ENCODE results near the gene ARMC6.
"Not testable (repeated sequence)": the region's sequence is repeated elsewhere in the genome, so short reads cannot be mapped to it uniquely, and the experiment has no call there.

Gene ARMC6

DNA sequence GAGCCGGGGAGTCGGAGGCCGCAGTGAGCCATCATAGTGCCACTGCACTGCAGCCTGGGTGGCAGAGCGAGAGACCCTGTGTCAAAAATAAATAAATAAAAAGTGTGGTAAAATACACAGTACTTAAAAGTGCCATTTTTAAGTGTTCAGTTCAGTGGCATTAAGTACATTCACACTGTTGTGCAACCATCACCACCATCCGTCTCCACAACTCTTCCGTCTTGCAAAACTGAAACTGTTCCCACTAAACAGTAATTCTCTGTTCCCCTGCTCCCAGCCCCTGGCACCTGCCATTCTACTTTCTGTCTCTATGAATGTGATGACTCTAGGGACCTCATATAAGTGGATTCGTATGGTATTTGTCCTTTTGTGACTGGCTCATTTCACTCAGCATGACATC lies 43.7 kb downstream of the ARMC6 start:
- DNase-seq = no peak

DNA sequence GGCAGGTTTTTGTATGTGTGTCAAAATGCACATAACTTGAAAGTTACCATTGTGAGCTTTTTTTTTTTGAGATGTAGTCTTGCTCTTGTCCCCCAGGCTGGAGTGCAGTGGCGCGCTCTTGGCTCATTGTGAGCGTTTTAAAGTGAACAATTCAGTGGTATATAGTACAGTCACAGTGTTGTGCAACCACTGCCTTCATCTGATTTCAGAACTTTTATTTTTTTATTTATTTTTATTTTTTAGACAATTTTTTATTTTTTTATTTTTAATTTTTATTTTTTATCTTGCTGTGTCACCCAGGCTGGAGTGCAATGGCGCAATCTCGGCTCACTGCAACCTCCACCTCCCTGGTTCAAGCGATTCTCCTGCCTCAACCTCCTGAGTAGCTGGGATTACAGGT lies 45.4 kb downstream of the ARMC6 start:
- no peak for DNase-seq

DNA sequence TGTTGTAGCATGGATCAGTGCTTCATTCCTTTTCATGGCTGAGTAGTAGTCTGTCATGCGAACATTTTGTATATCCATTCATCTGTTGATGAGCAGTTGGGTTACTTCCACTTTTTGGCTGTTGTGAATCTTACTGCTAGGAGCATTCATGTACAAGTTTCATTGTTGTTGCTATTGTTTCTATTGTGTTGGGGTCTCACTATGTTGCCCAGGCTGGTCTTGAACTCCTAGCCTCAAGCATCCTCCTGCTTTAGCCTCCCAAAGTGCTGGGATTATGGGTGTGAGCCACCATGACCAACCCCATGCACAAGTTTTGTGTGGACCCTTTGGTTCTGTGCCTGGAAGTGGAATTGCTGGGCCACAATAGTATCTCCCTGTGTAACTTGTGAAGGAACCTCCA lies 46.2 kb downstream of the ARMC6 start:
- DNase-seq = no peak

DNA sequence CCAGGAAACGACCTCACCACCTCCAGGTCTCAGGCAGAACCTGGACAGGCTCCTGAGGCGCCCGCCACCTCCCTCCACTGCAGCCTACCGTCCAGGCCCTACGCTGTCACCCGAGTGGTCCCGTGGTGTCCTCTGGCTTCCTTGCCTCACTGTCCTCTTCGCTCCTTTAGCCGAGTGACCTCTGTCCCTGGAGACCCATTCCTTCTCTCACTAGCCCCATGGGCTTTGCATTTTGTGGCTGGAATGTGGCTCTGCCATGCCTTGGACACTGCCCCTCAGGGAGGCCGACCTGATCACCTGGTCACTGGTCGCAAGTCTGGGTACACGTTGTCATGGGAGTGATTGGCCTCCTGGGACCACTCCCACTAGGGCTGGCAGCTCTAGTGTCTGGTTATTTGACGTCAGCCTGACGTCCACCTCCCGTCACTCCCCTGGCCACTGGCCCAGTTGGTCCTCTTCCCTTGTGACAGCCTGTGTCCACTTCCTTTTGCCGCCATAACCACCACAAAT lies 48.3 kb downstream of the ARMC6 start:
- no peak for DNase-seq

DNA sequence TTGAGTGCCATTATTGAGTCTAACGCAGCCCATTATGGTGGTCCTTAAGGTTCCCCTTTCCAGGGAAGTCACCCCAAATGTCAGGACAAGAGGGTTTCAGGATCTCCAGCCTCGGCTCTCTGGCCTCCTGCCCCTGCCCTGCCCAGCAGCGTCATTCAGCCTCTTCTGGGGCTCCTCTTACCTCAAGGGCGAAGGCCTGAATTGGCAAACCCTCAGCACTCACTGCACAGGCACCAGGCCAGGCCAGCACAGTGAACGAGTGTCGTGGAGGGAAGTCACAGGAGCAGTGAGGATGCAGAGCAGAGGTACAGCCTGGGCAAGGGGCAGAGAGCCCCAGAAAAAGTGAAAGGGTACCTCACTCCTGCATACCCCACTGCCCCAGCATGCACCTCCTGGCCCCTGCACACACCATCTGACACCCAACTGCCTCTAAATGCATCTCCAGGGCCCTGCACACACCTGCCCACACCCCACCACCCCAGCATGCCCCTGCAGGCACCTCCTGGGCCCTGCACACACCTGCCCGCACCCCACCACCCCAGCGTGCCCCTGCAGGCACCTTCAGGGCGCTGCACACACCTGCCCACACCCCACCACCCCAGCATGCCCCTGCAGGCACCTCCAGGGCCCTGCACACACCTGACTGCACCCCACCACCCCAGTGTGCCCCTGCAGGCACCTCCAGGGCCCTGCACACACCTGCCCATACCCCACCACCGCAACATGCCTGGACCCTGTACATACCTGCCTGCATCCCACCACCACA lies 50.2 kb downstream of the ARMC6 start:
- DNase-seq = no peak

DNA sequence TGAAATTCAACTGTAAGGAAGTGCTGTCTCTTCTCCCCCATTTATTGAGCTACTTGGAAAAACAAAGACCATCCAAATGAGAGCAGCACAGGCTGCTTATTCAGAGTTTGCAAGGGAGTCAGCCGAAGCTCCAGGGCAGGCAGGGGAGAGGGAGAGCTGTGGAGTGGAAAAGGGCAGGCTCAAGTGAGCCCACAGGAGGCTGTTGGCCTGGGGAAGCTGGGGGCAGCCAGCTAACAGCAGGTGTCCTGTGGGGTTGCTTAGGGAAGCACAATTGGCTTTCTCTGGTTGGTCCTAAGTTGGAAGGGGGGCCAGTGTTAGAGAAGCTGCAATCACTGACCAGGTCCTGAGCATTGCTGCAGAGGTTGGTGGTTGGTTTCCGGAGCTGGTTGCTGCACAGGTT lies 54.3 kb downstream of the ARMC6 start:
- DNase-seq = no peak

DNA sequence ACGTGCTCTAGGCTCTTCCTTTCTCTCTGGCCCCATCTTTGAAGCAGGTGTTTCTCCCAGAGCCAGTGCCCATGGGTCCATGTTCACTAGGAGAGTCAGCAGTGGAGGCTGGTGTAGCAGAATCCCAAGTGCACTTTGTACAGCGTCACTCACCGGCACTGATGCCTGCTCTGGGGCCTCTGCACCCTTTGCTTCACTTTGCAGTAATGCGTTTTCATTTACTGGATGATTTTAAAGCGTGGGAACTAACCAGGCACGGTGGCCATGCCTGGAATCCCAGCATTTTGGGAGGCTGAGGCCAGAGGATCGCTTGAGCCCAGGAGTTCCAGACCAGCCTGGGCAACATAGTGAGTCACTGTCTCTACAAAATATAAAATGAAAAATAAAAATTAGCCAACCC lies 61.1 kb downstream of the ARMC6 start:
- no peak for DNase-seq

DNA sequence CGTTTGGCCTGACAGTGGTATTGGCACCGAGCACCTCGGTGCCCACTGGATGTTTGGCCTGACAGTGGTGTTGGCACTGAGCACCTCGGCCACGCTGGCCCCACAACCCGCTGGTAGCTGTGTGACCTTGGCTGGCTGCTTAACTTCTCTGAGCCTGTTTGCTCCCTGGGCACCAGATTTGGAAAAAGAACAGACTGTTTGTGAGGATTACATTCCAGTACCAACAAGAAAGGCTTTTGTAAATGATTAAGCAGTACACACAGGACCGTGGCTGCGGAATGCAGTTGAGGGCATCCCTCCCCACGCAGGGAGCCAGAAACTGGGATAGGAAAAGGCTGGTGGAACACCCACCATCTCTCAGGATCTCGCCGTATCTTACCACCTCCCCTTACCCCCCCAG lies 62.3 kb downstream of the ARMC6 start:
- DNase-seq = no peak

DNA sequence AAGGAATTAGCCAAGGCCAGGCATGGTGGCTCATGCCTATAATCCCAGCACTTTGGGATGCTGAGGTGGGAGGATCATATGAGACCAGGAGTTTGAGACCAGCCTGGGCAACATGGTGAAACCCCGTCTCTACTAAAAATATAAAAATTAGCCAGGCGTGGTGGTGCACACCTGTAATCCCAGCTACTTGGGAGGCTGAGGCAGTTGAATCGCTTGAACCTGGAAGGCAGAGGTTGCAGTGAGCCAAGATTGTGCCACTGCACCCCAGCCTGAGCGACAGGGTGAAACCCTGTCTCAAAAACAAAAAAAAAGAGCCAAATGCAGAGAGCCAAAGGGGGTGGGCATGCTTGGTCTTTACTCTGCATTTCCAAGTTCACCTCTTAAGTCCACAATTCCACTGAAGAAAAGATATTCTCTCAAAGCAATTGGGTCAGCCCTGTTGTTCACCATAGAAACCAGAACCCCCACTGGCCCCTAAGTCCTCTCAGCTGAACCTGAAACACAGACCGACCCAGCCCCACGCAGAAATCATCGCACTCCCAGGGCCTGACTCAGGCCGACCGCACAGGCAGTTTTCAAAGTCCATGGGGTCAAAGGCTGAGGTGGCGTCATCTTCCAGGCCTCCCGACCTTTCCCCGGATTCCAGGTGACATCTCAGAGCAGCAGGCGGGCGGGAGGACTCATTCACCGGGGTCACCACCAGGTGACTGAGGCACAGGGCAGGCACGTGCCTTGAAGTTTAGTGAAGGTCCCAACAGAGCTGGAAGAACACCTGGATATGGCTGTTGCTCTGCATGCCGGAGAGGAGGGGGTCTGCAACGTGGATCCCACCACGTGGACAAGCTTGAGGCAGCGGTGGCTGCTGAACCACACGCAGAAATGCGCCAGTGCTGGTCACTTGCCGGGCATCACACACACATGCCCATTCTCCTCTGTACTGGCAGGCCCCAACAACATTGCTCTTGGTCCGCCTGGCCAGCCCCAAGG lies 63.5 kb downstream of the ARMC6 start:
- no peak for DNase-seq

DNA sequence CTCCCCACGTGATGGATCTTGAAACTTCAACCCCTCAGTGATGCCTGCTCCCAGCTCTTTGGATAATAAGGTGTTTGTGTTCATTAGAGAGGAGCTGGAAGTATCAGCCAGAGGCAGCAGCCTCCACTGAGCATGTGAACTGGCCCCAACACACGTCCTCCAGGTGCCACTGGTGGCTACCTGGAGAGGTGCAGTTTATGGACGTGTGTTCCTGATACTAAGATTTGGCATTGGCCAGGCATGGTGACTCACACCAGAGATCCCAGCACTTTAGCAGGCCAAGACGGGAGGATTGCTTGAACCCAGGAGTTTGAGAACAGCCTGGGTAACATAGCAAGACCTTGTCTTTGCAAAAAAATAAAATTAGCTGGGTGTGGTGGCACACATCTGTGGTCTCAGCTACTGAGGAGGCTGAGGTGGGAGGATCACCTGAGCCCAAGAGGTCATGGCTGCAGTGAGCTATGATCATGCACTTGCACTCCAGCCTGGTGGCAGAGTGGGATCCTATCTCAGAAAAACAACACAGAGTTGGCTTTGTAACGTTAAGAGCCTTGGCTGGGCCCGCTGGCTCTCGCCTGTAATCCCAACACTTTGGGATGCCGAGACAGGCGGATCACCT lies 64.8 kb downstream of the ARMC6 start:
- DNase-seq = no peak

DNA sequence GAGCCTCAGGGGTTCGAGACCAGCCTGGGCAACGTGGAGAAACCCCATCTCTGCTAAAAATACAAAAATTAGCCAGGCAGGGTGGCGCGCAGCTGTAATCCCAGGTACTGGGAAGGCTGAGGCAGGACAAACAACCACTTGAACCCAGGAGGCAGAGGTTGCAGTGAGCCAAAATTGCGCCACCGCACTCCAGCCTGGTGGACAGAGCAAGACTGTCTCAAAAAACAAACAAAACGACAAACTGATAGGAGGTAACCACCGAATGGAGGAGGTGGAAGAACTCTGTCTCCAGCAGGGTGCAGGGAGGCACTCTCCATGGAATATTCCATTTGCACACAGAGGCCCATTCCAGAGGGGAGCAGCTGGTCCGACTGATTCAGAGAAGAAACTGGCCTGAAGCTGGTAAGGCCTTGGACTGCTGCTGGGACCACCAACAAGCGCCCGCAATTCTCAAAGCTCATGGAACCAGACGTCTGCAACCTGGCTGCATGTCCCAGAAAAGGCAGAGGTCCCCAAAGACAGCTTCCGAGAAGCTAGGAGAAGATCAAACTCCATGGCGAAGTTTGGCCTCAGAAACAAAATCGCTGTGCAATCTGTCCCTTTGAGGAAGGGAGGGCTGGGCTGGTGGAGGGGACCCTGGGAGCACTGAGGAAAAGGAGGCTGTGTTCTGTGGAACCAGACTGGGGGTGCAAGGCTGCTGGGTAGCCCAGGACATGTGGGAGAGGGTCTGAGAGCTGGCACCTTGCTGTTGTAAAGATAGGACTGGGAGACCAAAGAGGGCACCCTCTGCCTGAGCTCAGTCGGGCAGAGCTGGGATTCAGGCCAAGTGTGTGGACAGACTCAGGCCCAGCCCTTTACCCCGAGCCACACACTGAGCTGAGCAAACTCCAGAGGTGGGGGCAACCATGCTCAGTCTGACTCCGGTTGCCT lies 65.6 kb downstream of the ARMC6 start:
- no peak for DNase-seq

DNA sequence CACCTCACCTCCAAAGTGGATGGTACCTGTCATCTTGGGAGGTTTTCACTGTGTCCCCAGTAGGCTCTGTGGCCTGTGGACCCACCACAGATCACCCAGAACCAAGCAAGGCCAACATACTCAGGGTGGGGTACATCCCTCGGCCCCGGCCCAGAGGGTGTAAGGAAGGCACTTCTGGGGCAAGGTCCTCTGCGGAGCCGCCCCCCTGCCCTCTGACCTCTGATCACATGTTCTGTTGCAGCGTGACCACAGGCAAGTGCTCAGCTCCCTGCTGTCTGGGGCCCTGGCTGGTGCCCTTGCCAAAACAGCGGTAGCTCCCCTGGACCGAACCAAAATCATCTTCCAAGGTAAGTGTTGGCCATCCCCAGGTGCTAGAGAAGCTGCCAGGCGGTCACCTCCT lies 68.1 kb downstream of the ARMC6 start:
- no peak for DNase-seq

DNA sequence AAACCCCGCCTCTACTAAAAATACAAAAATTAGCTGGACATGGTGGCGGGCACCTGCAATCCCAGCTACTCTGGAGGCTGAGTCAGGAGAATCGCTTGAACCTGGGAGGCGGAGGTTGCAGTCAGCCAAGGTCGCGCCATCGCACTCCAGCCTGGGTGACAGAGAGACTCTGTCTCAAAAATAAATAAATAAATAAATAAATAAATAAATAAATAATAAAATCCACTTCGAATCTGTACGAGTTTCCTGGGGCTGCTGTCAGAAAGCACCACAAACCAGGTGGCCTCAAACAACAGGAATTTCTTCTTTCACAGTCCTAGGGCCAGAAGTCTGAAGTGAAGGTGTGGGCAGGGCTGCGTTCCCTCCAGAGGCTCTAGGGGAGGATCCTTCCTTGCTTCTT lies 69.2 kb downstream of the ARMC6 start:
- DNase-seq = not testable (repeated sequence)

DNA sequence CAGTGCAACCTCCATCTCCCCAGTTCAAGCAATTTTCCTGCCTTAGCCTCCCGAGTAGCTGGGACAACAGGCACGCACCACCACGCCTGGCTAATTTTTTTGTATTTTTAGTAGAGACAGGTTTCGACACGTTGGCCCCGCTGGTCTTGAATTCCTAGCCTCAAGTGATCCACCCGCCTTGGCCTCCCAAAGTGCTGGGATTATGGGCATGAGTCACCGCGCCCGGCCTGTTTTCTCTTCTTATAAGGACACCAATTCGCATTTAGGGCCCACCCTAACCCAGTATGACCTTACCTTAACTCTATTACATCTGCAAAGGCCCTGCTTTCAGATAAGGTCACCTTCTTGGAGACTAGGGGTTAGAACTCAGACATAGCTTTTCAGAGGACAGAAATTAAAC lies 69.8 kb downstream of the ARMC6 start:
- DNase-seq = no peak

DNA sequence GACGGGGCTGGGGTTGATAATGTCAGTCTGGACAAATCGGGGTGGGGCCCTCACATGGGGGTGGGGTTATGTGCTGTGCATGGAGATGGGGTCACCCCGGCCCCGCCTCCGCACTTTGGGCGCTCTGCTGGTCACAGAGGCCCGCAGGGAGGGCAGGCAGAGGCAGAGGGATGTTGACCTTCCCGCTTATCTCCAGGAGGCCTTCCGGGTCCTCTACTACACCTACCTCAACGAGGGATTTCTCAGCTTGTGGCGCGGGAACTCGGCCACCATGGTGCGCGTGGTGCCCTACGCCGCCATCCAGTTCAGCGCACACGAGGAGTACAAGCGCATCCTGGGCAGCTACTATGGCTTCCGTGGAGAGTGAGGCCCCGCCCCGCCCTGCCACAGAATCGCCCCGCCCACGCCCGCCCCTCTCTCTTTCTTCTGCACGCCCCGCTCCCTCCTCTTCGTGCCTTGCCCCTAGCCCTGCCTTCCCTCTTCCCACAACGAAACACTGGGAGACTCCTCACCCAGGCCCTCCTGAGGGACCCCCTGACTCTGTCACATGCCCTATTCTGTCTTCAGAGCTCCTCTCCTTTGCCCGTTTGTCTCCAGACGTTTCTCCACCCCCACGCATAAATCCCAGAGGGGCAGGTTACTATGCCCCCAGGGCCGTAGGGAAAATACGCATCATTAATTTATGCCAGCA lies 72.1 kb downstream of the ARMC6 start:
- no peak for DNase-seq

DNA sequence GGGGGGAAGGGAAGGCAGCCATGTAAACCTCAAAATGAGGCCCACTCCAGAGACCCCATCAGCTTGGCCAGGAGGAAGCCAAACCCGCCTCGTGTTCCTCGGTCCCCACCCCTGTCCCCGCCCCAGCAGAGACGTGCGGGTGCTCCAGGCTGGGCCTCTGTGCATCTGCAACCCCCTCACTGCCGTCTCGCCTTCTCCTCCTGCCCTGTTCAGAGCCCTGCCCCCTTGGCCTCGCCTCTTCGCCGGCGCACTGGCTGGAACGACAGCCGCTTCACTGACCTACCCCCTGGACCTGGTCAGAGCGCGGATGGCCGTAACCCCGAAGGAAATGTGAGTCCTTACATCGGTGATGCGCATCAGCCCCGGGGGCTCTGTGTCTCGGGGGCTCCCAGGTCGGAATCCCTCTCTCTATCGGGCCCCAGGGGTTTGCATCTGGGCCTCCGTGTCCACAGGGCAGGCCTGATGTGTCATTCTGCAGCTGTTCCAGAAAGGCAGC lies 72.7 kb downstream of the ARMC6 start:
- DNase-seq = no peak

DNA sequence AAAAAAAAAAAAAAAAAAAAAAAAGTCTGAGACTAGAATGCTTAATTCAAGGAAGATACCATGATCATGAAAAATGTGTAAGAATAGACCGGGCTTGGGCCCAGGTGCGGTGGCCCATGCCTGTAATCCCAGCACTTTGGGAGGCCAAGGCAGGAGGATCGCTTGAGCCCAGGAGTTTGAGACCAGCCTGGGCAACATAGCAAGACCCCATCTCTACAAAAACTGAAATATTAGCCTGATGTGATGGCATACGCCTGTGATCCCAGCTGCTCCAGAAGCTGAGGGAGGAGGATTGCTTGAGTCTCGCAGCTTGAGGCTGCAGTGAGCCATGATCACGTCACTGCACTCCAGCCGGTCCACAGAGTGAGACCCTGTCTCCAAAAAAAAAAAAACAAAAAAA lies 73.5 kb downstream of the ARMC6 start:
- not testable (repeated sequence) for DNase-seq

DNA sequence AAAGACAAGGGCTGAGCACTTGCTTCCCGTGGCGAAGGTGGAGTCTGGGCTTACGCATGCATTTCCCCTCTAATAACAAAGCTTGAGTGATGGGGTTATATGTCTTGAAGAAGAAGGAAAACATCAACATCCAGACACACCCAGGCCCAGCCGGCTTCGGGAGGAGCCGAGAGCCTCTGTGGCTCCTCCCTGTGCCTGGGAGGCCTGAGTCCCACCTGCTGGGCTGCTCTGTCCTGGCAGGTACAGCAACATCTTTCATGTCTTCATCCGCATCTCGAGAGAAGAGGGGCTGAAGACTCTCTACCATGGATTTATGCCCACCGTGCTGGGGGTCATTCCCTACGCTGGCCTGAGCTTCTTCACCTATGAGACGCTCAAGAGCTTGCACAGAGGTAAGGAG lies 74.3 kb downstream of the ARMC6 start:
- DNase-seq = no peak
